Choroid plexus epithelial cell (primary cell): ENCODE results near the gene MADCAM1.

ENCODE experiments used
- DNase-seq: peaks from one replicate; pipeline ENCODE4 v3.0.0-alpha.2; 2010; ENCODE audit warnings: low read depth
- H3K4me3 ChIP-seq: 2 replicates; pipeline ENCODE4 v1.5.1; 2011; ENCODE audit warnings: low read depth, mild to moderate bottlenecking, control low read depth, low read length, moderate library complexity
- CTCF ChIP-seq: conservative IDR thresholded peaks from 2 replicates; pipeline ENCODE4 v1.5.1; 2011; ENCODE audit warnings: low read depth, mild to moderate bottlenecking, control low read depth, inconsistent platforms, low read length, moderate library complexity

Gene MADCAM1

GRCh38 chr19:468587-469256, 27.6 kb upstream of the MADCAM1 start:
- H3K4me3 ChIP-seq = no peak overlapping the region
- no peak for DNase-seq
- no peak for TF ChIP-seq CTCF

GRCh38 chr19:469833-470232, 26.5 kb upstream of the MADCAM1 start:
- no peak for DNase-seq
- H3K4me3 ChIP-seq = no peak overlapping the region
- no peak for TF ChIP-seq CTCF

DNA sequence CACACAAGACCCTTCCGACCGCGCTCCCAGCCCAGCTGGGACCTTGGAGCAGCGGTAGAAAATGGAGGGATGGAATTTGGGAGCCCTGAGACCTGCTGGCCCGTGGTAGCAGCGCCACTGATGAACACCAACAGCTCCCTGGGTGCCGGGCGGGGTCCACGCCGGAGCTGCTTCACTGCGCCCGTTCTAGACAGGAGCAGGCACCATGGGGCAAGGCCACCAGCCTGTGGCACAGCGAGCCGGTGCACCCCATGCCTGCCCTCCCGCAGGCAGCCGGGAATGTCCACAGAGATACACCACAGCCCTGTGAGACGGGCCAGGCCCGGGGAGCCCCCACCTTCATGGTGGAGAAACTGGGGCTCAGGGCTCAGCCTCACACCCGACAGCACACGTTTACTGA, 25.6 kb upstream of the MADCAM1 start:
- TF ChIP-seq CTCF = no peak
- DNase-seq = no peak
- H3K4me3 ChIP-seq = no peak overlapping the region

DNA sequence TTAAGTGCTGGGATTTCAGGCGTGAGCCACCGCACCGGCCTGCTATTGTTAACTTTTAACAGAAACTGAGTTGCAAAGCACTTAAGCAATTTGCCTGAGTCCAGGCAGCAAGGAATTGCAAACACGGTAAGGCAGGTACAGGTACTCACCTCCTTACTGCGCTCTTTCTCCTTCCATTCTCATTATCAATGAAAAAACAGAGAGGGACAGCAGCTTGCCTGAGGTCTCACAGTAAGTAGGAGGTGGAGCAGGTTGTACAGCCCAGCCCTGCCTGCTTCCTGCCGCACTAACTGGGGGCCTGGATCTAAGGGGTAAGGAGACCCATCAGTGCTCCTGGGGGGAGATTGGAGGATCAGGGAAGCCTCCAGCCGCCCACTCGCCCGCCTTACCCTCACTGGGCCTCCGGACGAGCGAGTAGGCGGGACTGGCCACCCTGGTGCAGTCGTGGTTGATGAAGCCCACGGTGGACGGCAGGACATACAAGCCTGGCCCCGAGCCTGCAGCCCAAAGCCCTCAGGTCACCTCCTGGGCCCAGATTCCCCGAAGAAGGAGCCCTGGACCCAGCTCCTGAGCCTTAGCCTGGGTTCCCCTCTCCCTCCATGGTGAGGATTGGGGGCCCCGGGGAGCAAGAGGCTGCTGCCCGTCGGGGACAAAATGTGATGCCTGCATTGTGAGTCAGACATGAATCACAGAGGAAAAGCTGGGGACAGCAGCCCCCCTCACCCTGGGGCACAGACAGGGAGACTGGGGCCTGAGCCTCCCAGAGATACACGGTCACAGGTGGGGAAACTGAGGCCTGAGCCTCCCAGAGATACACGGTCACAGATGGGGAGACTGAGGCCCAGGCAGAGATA, 24.1 kb upstream of the MADCAM1 start:
- no peak for TF ChIP-seq CTCF
- H3K4me3 ChIP-seq = no peak overlapping the region
- no peak for DNase-seq

GRCh38 chr19:474126-475078, 21.9 kb upstream of the MADCAM1 start:
- no peak for DNase-seq
- TF ChIP-seq CTCF = no peak
- no peak overlapping the region for H3K4me3 ChIP-seq

GRCh38 chr19:475360-475759, 20.9 kb upstream of the MADCAM1 start:
- H3K4me3 ChIP-seq = no peak overlapping the region
- DNase-seq = no peak
- no peak for TF ChIP-seq CTCF
